Limb (tissue), 2 donors: Measurements from ENCODE around the gene RNASE8.
A peak's percentile ranks its signal among the peaks of the same experiment; 100 is the strongest.

Experiments
- DNase-seq, 2 donors: peaks; one replicate each; pipeline ENCODE4 v3.0.0-alpha.2; 2016; ENCODE audit errors: extremely low spot score in 2 of 2

The RNASE8 gene

DNA sequence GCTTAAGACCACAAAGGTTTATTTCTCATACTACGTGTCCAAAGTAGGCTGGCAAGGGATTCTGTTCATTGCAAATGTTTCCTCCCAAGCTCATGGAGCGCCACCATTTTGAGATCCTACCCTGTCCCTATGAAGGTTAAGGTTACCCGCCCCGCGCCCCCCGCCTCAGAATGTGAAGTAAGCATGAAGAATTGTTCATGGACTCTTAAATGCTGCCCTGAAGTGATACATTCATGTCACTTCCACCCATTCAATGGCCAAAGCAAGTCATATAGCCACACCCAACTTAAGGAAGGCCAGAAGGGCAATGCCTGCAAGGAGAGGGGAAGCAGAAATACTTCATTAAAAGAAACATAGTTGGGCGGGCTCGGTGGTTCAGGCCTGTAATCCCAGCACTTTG lies 47.5 kb downstream of the RNASE8 start:
- DNase-seq = no peak

DNA sequence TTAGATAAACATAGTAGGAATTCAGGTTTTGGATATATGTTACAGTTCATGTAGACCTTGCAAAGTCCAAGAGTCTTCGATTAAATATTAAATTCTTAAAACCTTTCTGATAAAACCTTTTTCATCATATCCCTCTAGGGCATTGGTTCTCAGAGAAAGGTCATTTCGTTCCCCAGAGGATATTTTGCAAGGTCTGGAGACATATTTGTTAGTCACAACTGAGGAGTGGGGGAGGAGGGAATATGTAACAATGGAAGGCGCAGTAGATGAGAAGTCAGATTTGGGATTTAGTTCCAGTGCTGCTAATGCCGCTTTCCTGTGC lies 48.5 kb downstream of the RNASE8 start:
- no peak for DNase-seq

DNA sequence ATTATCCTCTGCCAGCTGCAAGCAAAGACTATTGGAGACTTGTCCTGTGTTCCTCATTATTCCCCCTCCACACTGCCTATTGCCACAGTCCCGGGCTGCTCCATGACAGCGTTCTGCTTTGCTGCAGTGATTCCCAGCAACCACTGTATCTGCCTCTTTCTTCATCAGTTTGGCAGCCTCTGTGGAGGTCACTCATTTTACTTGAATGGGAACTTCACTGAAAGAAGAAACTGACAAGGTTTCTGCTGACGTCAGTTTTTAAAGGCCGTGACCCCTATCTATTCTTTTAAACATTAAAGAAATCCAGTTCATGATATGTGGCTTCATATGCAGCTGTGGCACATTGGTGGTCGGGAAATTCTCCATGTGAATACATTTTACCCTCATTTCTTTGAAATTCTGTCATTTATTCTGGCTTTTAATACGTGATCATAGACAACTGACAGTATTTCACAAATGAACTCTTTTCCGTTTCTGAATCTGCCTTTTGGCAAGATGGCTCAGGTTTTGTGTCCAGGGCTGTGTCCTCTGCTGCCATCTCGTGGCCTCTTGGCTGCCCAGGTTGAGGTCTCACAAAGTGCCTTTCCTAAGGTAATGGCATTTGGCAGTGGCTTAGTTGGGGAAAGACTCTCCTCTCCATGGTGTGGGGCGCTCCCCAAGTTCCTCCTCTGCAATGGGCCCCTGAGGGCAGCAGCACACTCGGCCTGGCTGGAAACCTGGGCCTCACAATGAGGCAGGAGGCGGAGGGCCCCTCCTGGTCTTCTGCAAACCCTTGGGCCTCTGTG lies 49.1 kb downstream of the RNASE8 start:
- DNase-seq = peak; percentile 84 to 89

DNA sequence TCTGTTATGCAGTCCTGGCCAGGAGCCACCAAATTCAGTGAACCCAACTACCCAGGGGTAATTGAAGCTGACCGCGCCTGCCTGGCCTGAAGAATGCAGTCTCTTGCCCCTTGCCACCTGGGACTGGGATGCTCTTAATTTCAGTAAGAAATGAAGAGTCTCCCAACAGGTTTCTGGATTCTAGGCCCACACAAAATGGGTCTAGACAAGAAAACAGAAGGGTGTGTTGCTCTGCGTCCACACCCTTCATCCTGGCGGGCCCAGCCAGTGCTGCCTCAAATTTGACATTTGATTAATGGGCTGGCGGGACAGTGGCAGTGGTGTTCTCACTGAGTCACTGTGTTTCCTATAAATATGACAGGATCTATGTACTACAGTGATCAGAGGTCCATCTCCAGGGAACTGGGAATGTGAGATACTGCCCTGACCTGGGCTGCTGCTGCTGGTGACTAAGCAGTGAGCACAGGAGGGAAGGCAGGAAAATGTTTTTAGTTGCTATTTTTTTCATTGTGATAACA lies 49.7 kb downstream of the RNASE8 start:
- no peak for DNase-seq
